WTC11 (cell line): ENCODE data around the gene PEX5. TPM values are rescaled to one million over a fixed set of nuclear protein-coding genes. Genes with fewer than 3 reads are reported as not detected.
"Not testable (repeated sequence)": the region's sequence is repeated elsewhere in the genome, so short reads cannot be mapped to it uniquely, and the experiment has no call there.

Experiments used
- ATAC-seq: fragments of 200-7000 bp; cut with Tn5 transposase; 2 replicates; pipeline ENCODE4 v1.10.0; 2021; ENCODE audit warnings: mild to moderate bottlenecking, moderate library complexity
- CTCF ChIA-PET: fragments of 300-600 bp; sonication (Branson Sonifier 250); formaldehyde crosslinking; loops from one replicate; lab custom pipeline; 2021; ENCODE audit warnings: antibody characterized with exemption; lab: Charles Lee
- POLR2A ChIA-PET: fragments of 350-600 bp; sonication (Branson Sonifier 250); formaldehyde crosslinking; loops from one replicate; lab custom pipeline; 2021; ENCODE audit warnings: antibody characterized with exemption; lab: Charles Lee
- DNase-seq: peaks from one replicate; pipeline ENCODE4 v3.0.0; 2021; ENCODE audit warnings: low spot score
- H3K27ac Mint-ChIP-seq: 2 replicates; pipeline ENCODE4 v1.8.0; 2021; ENCODE audit warnings: mixed read lengths
- H3K27me3 Mint-ChIP-seq: 2 replicates; pipeline ENCODE4 v1.8.0; 2021; ENCODE audit warnings: low read depth, mild to moderate bottlenecking, moderate library complexity, mixed read lengths
- H3K36me3 Mint-ChIP-seq: 2 replicates; pipeline ENCODE4 v1.8.0; 2021; ENCODE audit warnings: mixed read lengths
- H3K4me1 Mint-ChIP-seq: 2 replicates; pipeline ENCODE4 v1.8.0; 2022; ENCODE audit warnings: mixed read lengths
- H3K4me3 Mint-ChIP-seq: 2 replicates; pipeline ENCODE4 v1.8.0; 2021; ENCODE audit warnings: mild to moderate bottlenecking, moderate library complexity, mixed read lengths
- H3K9me3 Mint-ChIP-seq: 2 replicates; pipeline ENCODE4 v1.8.0; 2021; ENCODE audit warnings: mixed read lengths
- AFF4 ChIP-seq: sonication (generic); formaldehyde crosslinking; IDR thresholded peaks from 2 replicates; pipeline ENCODE4 v1.8.1; 2023; ENCODE audit warnings: mild to moderate bottlenecking, missing genetic modification reagents, borderline replicate concordance
- CDX4 ChIP-seq: fragments of 250-450 bp; sonication (Bioruptor Pico); IDR thresholded peaks from 2 replicates; pipeline ENCODE4 v1.9.0; 2021; ENCODE audit warnings: moderate library complexity, mild to moderate bottlenecking, inconsistent platforms, borderline replicate concordance
- CREB1 ChIP-seq: sonication (generic); formaldehyde crosslinking; IDR thresholded peaks from 2 replicates; pipeline ENCODE4 v1.8.0; 2023; ENCODE audit warnings: mild to moderate bottlenecking, missing genetic modification reagents
- E2F1 ChIP-seq: sonication (generic); formaldehyde crosslinking; IDR thresholded peaks from 2 replicates; pipeline ENCODE4 v1.8.0; 2022; ENCODE audit warnings: mild to moderate bottlenecking, missing genetic modification reagents
- ELF4 ChIP-seq: sonication (generic); formaldehyde crosslinking; IDR thresholded peaks from 2 replicates; pipeline ENCODE4 v1.8.1; 2022; ENCODE audit warnings: low read depth, mild to moderate bottlenecking, moderate library complexity, missing genetic modification reagents
- FOXK1 ChIP-seq: sonication (generic); formaldehyde crosslinking; IDR thresholded peaks from 2 replicates; pipeline ENCODE4 v1.8.0; 2022; ENCODE audit warnings: mild to moderate bottlenecking, moderate library complexity, missing genetic modification reagents
- FOXP1 ChIP-seq: sonication (generic); formaldehyde crosslinking; IDR thresholded peaks from 2 replicates; pipeline ENCODE4 v1.8.0; 2022; ENCODE audit warnings: missing genetic modification reagents, mild to moderate bottlenecking, moderate library complexity, borderline replicate concordance
- GRHL2 ChIP-seq: fragments of 250-450 bp; sonication (Bioruptor Pico); IDR thresholded peaks from 2 replicates; pipeline ENCODE4 v1.8.0; 2022; ENCODE audit warnings: mild to moderate bottlenecking, moderate library complexity; ENCODE audit not compliant: insufficient replicate concordance, severe bottlenecking
- JUN ChIP-seq: sonication (generic); formaldehyde crosslinking; IDR thresholded peaks from 2 replicates; pipeline ENCODE4 v1.8.0; 2023; ENCODE audit warnings: mild to moderate bottlenecking, missing genetic modification reagents
- MXD4 ChIP-seq: fragments of 250-450 bp; sonication (Bioruptor Pico); IDR thresholded peaks from 2 replicates; pipeline ENCODE4 v1.8.0; 2021; ENCODE audit warnings: mild to moderate bottlenecking, moderate library complexity, borderline replicate concordance
- NFYB ChIP-seq: sonication (generic); formaldehyde crosslinking; conservative IDR thresholded peaks from 2 replicates; pipeline ENCODE4 v1.8.0; 2022; ENCODE audit warnings: low read depth, missing genetic modification reagents
- NR3C1 ChIP-seq: sonication (generic); formaldehyde crosslinking; conservative IDR thresholded peaks from 2 replicates; pipeline ENCODE4 v1.8.1; 2023; ENCODE audit warnings: low read depth, mild to moderate bottlenecking, missing genetic modification reagents
- TCF7 ChIP-seq: sonication (generic); formaldehyde crosslinking; IDR thresholded peaks from 2 replicates; pipeline ENCODE4 v1.8.0; 2022; ENCODE audit warnings: mild to moderate bottlenecking, low read depth, missing genetic modification reagents, moderate library complexity
- TEAD4 ChIP-seq: sonication (generic); formaldehyde crosslinking; IDR thresholded peaks from 2 replicates; pipeline ENCODE4 v1.8.0; 2022; ENCODE audit warnings: mild to moderate bottlenecking, missing genetic modification reagents
- ZBTB21 ChIP-seq: sonication (generic); formaldehyde crosslinking; IDR thresholded peaks from 2 replicates; pipeline ENCODE4 v1.8.1; 2023; ENCODE audit warnings: mild to moderate bottlenecking, missing genetic modification reagents, borderline replicate concordance
- total RNA-seq: library from RNA; stranded (reverse); gene quantifications from 3 replicates; pipeline ENCODE4 v1.2.3, GENCODE V29; 2021

PEX5 gene
- total RNA-seq, 1 experiment from 2014 or later = 68.9 TPM

GRCh38 chr12:7241404-7242005 is 52.0 kb downstream of the PEX5 start:
- DNase-seq (no peak), ATAC-seq (no peak)
- Mint-ChIP-seq H3K4me1 (0 out of 2 replicates have a peak, but pooled peaks cover 5% of the 10 kb centered on the region), H3K27me3 (no peaks in the 10 kb centered on the region), H3K4me3 (no peak overlapping the region), H3K27ac (no peak overlapping the region), H3K36me3 (peaks cover 4% of the 10 kb centered on the region; the same call in 1 of the 2 replicates), H3K9me3 (peaks cover 36% of the 10 kb centered on the region)
- ChIA-PET CTCF (no interaction called here), POLR2A (no interaction called here)
- TF ChIP-seq AFF4 = no peak
- TF ChIP-seq FOXK1 (CRISPR knock-in tag) = no peak
- TF ChIP-seq FOXP1 (CRISPR knock-in tag) = no peak
- no peak for TF ChIP-seq NR3C1 (CRISPR knock-in tag)
- TF ChIP-seq MXD4 (CRISPR knock-in tag) = no peak
- no peak for TF ChIP-seq GRHL2 (CRISPR knock-in tag)
- no peak for TF ChIP-seq JUN
- TF ChIP-seq E2F1 (CRISPR knock-in tag) = no peak
- TF ChIP-seq ELF4 (CRISPR knock-in tag) = no peak
- TF ChIP-seq CREB1 (CRISPR knock-in tag) = no peak
- no peak for TF ChIP-seq TCF7 (CRISPR knock-in tag)
- TF ChIP-seq CDX4 (CRISPR knock-in tag) = no peak
- no peak for TF ChIP-seq TEAD4
- no peak for TF ChIP-seq ZBTB21

GRCh38 chr12:7242176-7243101 is 53.0 kb downstream of the PEX5 start:
- POLR2A ChIA-PET = no interaction called here
- DNase-seq (no peak), ATAC-seq (no peak)
- Mint-ChIP-seq H3K4me3 (no peak overlapping the region), H3K27ac (no peak overlapping the region; the same call in 1 of the 2 replicates), H3K27me3 (no peaks in the 10 kb centered on the region), H3K9me3 (peaks cover 36% of the 10 kb centered on the region), H3K4me1 (0 out of 2 replicates have a peak, but pooled peaks cover 5% of the 10 kb centered on the region), H3K36me3 (peaks cover 4% of the 10 kb centered on the region; the same call in 1 of the 2 replicates)
- TF ChIP-seq ZBTB21 (no peak), NFYB (CRISPR knock-in tag) (no peak)
- CTCF ChIA-PET = no interaction called here

- H3K36me3 Mint-ChIP-seq = peaks cover 23% of the 10 kb centered on the region
- CTCF ChIA-PET, H3K27ac Mint-ChIP-seq, DNase-seq, H3K27me3 Mint-ChIP-seq, H3K4me3 Mint-ChIP-seq, POLR2A ChIA-PET, ATAC-seq: not testable (repeated sequence)
- peaks cover 41% of the 10 kb centered on the region for H3K9me3 Mint-ChIP-seq
- peaks cover 12% of the 10 kb centered on the region for H3K4me1 Mint-ChIP-seq
These were observed 62.0 kb downstream of the PEX5 start for GRCh38 chr12:7251328-7251996.
